ENCODE data around the gene TACSTD2.
"Not testable (repeated sequence)": the region's sequence is repeated elsewhere in the genome, so short reads cannot be mapped to it uniquely, and the experiment has no call there.

The TACSTD2 gene

GRCh38 chr1:58576727-58577653, at the start of gene TACSTD2:
Gene TACSTD2 (minus strand): TSS chr1:58577252. CDS start chr1:58577156, 96 bp downstream.
- no peak for DNase-seq

- DNase-seq: no peak
These were observed 49.2 kb upstream of the TACSTD2 start for GRCh38 chr1:58626293-58626692.

- DNase-seq: not testable (repeated sequence)
These were observed 46.2 kb upstream of the TACSTD2 start for GRCh38 chr1:58623259-58623658.

GRCh38 chr1:58622571-58622970, 45.5 kb upstream of the TACSTD2 start:
- DNase-seq: no peak

- no peak for DNase-seq
These were observed 44.3 kb upstream of the TACSTD2 start for GRCh38 chr1:58621391-58621790.

GRCh38 chr1:58620926-58621325, 43.9 kb upstream of the TACSTD2 start:
- no peak for DNase-seq

GRCh38 chr1:58620259-58620658, 43.2 kb upstream of the TACSTD2 start:
- DNase-seq: no peak

GRCh38 chr1:58619286-58620054, 42.4 kb upstream of the TACSTD2 start:
- no peak for DNase-seq

- no peak for DNase-seq
These were observed 41.3 kb upstream of the TACSTD2 start for GRCh38 chr1:58618303-58618702.

GRCh38 chr1:58611861-58612385, 34.9 kb upstream of the TACSTD2 start:
- no peak for DNase-seq

- DNase-seq: no peak
These were observed 31.9 kb upstream of the TACSTD2 start for GRCh38 chr1:58608945-58609344.

- DNase-seq: no peak
These were observed 31.2 kb upstream of the TACSTD2 start for GRCh38 chr1:58608297-58608696.

GRCh38 chr1:58607391-58607790, 30.3 kb upstream of the TACSTD2 start:
- no peak for DNase-seq

GRCh38 chr1:58601921-58602320, 24.9 kb upstream of the TACSTD2 start:
- not testable (repeated sequence) for DNase-seq

GRCh38 chr1:58597996-58598395, 20.9 kb upstream of the TACSTD2 start:
- no peak for DNase-seq

- no peak for DNase-seq
These were observed 20.0 kb upstream of the TACSTD2 start for GRCh38 chr1:58597076-58597475.

- no peak for DNase-seq
These were observed 19.6 kb upstream of the TACSTD2 start for GRCh38 chr1:58596631-58597052.

- no peak for DNase-seq
These were observed 17.5 kb upstream of the TACSTD2 start for GRCh38 chr1:58594546-58594945.

GRCh38 chr1:58592522-58593134, 15.6 kb upstream of the TACSTD2 start:
- no peak for DNase-seq

- DNase-seq: no peak
These were observed 14.8 kb upstream of the TACSTD2 start for GRCh38 chr1:58591806-58592205.

- no peak for DNase-seq
These were observed 13.0 kb upstream of the TACSTD2 start for GRCh38 chr1:58590019-58590418.

GRCh38 chr1:58588396-58588795, 11.3 kb upstream of the TACSTD2 start:
- no peak for DNase-seq

- no peak for DNase-seq
These were observed 10.6 kb upstream of the TACSTD2 start for GRCh38 chr1:58587667-58588066.
